Prostate gland (tissue), 2 donors: ENCODE results near the gene CENPQ. TPM values are rescaled to one million over a fixed set of nuclear protein-coding genes. Genes with fewer than 3 reads are reported as not detected.

Experiments
- DNase-seq: peaks from one replicate; pipeline ENCODE4 v3.0.0-alpha.2; 2019; ENCODE audit warnings: low spot score
- H3K27ac ChIP-seq, 2 donors: fragments of 200-600 bp; sonication (generic); 2 replicates each; pipeline ENCODE4 v1.5.1; 2017 to 2019
- H3K27me3 ChIP-seq: fragments of 200-600 bp; sonication (generic); replicated peaks from 2 replicates; pipeline ENCODE4 v1.5.1; 2019; ENCODE audit not compliant: insufficient read depth
- H3K36me3 ChIP-seq, 2 donors: fragments of 200-600 bp; sonication (generic); 1 replicate in 1 of 2; 2 replicates in 1 of 2; pipeline versions ENCODE4 v1.5.1 to v1.8.1; 2017 to 2019
- H3K4me1 ChIP-seq: fragments of 200-600 bp; sonication (generic); replicated peaks from 2 replicates; pipeline ENCODE4 v1.5.1; 2019
- H3K4me3 ChIP-seq, 2 donors: fragments of 200-600 bp; sonication (generic); 2 replicates each; pipeline ENCODE4 v1.5.1; 2017 to 2019
- H3K9me3 ChIP-seq: fragments of 200-600 bp; sonication (generic); 2 replicates; pipeline ENCODE4 v1.5.1; 2017
- CTCF ChIP-seq, 4 experiments: fragments of 200-600 bp in 2 of 4; fragments of 450-650 bp in 2 of 4; sonication (generic) in 2 of 4; IDR thresholded peaks; 1 replicate in 3 of 4; 2 replicates in 1 of 4; pipeline ENCODE4 v1.5.1; 2016 to 2019; ENCODE audit warnings: antibody characterized with exemption in 4 of 4, mild to moderate bottlenecking in 2 of 4, moderate library complexity in 2 of 4
- POLR2A ChIP-seq: fragments of 450-650 bp; IDR thresholded peaks from one replicate; pipeline ENCODE4 v1.6.1; 2016; ENCODE audit warnings: antibody characterized with exemption, mild to moderate bottlenecking
- POLR2AphosphoS5 ChIP-seq: sonication (generic); formaldehyde crosslinking; IDR thresholded peaks from one replicate; pipeline ENCODE4 v1.6.1; 2017; ENCODE audit warnings: antibody characterized with exemption
- WGBS: methylation state at CpG from one replicate; pipeline ENCODE4 v1.1.5; 2018; 5-methylcytosine and 5-hydroxymethylcytosine counted together
- intact Hi-C: fragments of 100-400 bp; cut with DNase I; formaldehyde crosslinking; loops from one replicate; pipeline ENCODE4 v1.14.2; 2022
- total RNA-seq, 2 donors: library from RNA; depleted of rRNA; stranded (reverse); fragments of >200 nt; gene quantifications; one replicate each; pipeline ENCODE4 v1.1.0, GENCODE V29; 2016

CENPQ gene
- total RNA-seq, 2 donors from 2014 or later = 3.5 to 3.8 TPM

GRCh38 chr6:49539102-49539501 lies 75.9 kb downstream of the CENPQ start:
- no peaks in the 10 kb centered on the region for H3K36me3 ChIP-seq
- intact Hi-C loops = loop anchor here (5.0 kb wide), 1 partner anchor 313 kb away; no protein-coding TSS in a partner anchor
- DNase-seq = no peak
- no peak overlapping the region for H3K4me3 ChIP-seq
- WGBS = 96% methylated on average over 3 of the region's 3 CpGs
- H3K9me3 ChIP-seq = no peaks in the 10 kb centered on the region
- H3K27ac ChIP-seq = no peak overlapping the region
- H3K4me1 ChIP-seq = no peaks in the 10 kb centered on the region
- H3K27me3 ChIP-seq = no peaks in the 10 kb centered on the region
- TF ChIP-seq CTCF (IDR thresholded peaks at IDR 0.05) (no peak), POLR2AphosphoS5 (no peak), POLR2A (no peak)

- no peaks in the 10 kb centered on the region for H3K36me3 ChIP-seq
- no peak overlapping the region for H3K27ac ChIP-seq
- H3K4me1 ChIP-seq = no peaks in the 10 kb centered on the region
- H3K9me3 ChIP-seq = no peaks in the 10 kb centered on the region
- no peak overlapping the region for H3K4me3 ChIP-seq
- no peaks in the 10 kb centered on the region for H3K27me3 ChIP-seq
- DNase-seq = no peak
- no peak for TF ChIP-seq CTCF (IDR thresholded peaks at IDR 0.05)
- no peak for TF ChIP-seq POLR2AphosphoS5
- no peak for TF ChIP-seq POLR2A
- intact Hi-C loops = no loop called here
Measured at GRCh38 chr6:49540614-49541013, 77.4 kb downstream of the CENPQ start.

GRCh38 chr6:49541210-49541724 lies 78.1 kb downstream of the CENPQ start:
- intact Hi-C loops = no loop called here
- TF ChIP-seq POLR2A (no peak), POLR2AphosphoS5 (no peak), CTCF (IDR thresholded peaks at IDR 0.05) (no peak)
- DNase-seq = no peak
- Histone ChIP-seq H3K27ac (no peak overlapping the region), H3K27me3 (no peaks in the 10 kb centered on the region), H3K4me3 (no peak overlapping the region), H3K36me3 (no peaks in the 10 kb centered on the region), H3K9me3 (no peaks in the 10 kb centered on the region), H3K4me1 (no peaks in the 10 kb centered on the region)
- 10% methylated on average over 1 of the region's 1 CpG for WGBS

- no peaks in the 10 kb centered on the region for H3K9me3 ChIP-seq
- intact Hi-C loops = no loop called here
- no peak for TF ChIP-seq POLR2AphosphoS5
- TF ChIP-seq CTCF (IDR thresholded peaks at IDR 0.05) = no peak
- TF ChIP-seq POLR2A = no peak
- no peak overlapping the region for H3K27ac ChIP-seq
- WGBS = 22% methylated on average over 3 of the region's 3 CpGs
- DNase-seq = no peak
- H3K4me1 ChIP-seq = no peaks in the 10 kb centered on the region
- no peaks in the 10 kb centered on the region for H3K27me3 ChIP-seq
- H3K36me3 ChIP-seq = no peaks in the 10 kb centered on the region
- no peak overlapping the region for H3K4me3 ChIP-seq
Measured at GRCh38 chr6:49541936-49542335, 78.8 kb downstream of the CENPQ start.

Other genes with a start within 250 kb of the CENPQ start
- 10 to 100 TPM; 13.7 to 23.9 TPM for gene MMUT, start 117 bp upstream of the CENPQ start, total RNA-seq
- not detected for gene GLYATL3, start 36.6 kb downstream of the CENPQ start, total RNA-seq
- gene C6orf141, start 87.3 kb downstream of the CENPQ start, total RNA-seq = 10 to 100 TPM in 1 of 2 donors, 1 to 10 TPM in 1; 2.2 to 37.8 TPM
- not detected for gene RHAG, start 173.5 kb downstream of the CENPQ start, total RNA-seq